Measurements from ENCODE around the gene BRD3OS. TPM values are rescaled to one million over a fixed set of nuclear protein-coding genes. Genes with fewer than 3 reads are reported as not detected.

BRD3OS gene
- polyA plus RNA-seq, 1 of the 3 experiments (the other 2 are of a cell fraction) = 23.1 TPM

- no peak for DNase-seq
- POLR2A ChIA-PET = no interaction called here
- Histone ChIP-seq H3K4me3 (ENCODE audit: low read depth in 2 of 2, low read length in 1 of 2) (no peak overlapping the region), H3K9me2 (no peaks in the 10 kb centered on the region), H3K4me1 (ENCODE audit: control insufficient read depth in 1 of 2, insufficient read depth in 2 of 2, low read depth in 1 of 2, low read length in 1 of 2) (peaks cover 0 to 54% of the 10 kb centered on the region in 2 experiments; a peak in 1 of 4 replicates), H3F3A (replicated peaks; ENCODE audit: insufficient read depth) (peaks cover 8% of the 10 kb centered on the region), H4K20me1 (ENCODE audit: insufficient read depth) (peaks cover 78% of the 10 kb centered on the region), H3K79me2 (ENCODE audit: insufficient read depth) (peaks cover 83% of the 10 kb centered on the region), H3K36me3 (replicated peaks in 1 of 2; ENCODE audit: control insufficient read depth in 1 of 2, insufficient read depth in 2 of 2, low read length in 1 of 2) (no peaks in the 10 kb centered on the region), H3K9me3 (no peaks in the 10 kb centered on the region), H3K9ac (no peak overlapping the region), H3K27ac (ENCODE audit: low read depth in 2 of 2, low read length in 1 of 2) (no peak overlapping the region; a peak in 1 of 4 replicates), H3K27me3 (ENCODE audit: insufficient read depth) (no peaks in the 10 kb centered on the region), H2AFZ (ENCODE audit: low read depth) (no peak overlapping the region), H3K4me2 (no peak overlapping the region)
- WGBS (ENCODE audit: low lambda C conversion rate) = 92% methylated on average over 17 of the region's 29 CpGs
- TF ChIP-seq ZBTB33 (IDR thresholded peaks at IDR 0.05; ENCODE audit: borderline replicate concordance, low read depth) (no peak), TEAD4 (IDR thresholded peaks at IDR 0.05; ENCODE audit: borderline replicate concordance, insufficient read depth) (no peak), USF1 (IDR thresholded peaks at IDR 0.05; ENCODE audit: borderline replicate concordance, low read depth) (no peak), EZH2phosphoT487 (IDR thresholded peaks at IDR 0.05; ENCODE audit: borderline replicate concordance, low read depth) (no peak), CTCF (IDR thresholded peaks at IDR 0.05) (no peak), MEF2A (IDR thresholded peaks at IDR 0.05; ENCODE audit: borderline replicate concordance, low read depth) (no peak), POLR2AphosphoS5 (IDR thresholded peaks at IDR 0.05; ENCODE audit: low read depth, low read length) (no peak), PBX3 (IDR thresholded peaks at IDR 0.05) (no peak)
- CTCF ChIA-PET = interaction anchor here (0.8 to 1.4 kb wide), 2 partner anchors 11 to 36 kb away, joined by 3 to 4 read pairs; no protein-coding TSS in a partner anchor
Observed at GRCh38 chr9:134063571-134064450, 38.5 kb downstream of the BRD3OS start.
